ENCODE results near the gene FLOT2.
"Not testable (repeated sequence)": the region's sequence is repeated elsewhere in the genome, so short reads cannot be mapped to it uniquely, and the experiment has no call there.

Gene FLOT2

GRCh38 chr17:28896491-28896883 lies 1.0 kb downstream of the FLOT2 start:
- no peak for DNase-seq
- TF ChIP-seq CTCF (IDR thresholded peaks at IDR 0.05; ENCODE audit: low read depth, low read length, missing control alignments) = no peak
- in situ Hi-C loops (cut with HindIII; ENCODE audit: low pct_ligation_motif_present, low sequenced_read_pairs) = no loop called here
- Histone ChIP-seq H3K36me3 (replicated peaks) (no peaks in the 10 kb centered on the region), H3K27ac (no peak overlapping the region), H3K4me3 (ENCODE audit: low read depth, low read length) (peak overlapping the region; percentile 80), H3K27me3 (replicated peaks) (no peaks in the 10 kb centered on the region)

DNA sequence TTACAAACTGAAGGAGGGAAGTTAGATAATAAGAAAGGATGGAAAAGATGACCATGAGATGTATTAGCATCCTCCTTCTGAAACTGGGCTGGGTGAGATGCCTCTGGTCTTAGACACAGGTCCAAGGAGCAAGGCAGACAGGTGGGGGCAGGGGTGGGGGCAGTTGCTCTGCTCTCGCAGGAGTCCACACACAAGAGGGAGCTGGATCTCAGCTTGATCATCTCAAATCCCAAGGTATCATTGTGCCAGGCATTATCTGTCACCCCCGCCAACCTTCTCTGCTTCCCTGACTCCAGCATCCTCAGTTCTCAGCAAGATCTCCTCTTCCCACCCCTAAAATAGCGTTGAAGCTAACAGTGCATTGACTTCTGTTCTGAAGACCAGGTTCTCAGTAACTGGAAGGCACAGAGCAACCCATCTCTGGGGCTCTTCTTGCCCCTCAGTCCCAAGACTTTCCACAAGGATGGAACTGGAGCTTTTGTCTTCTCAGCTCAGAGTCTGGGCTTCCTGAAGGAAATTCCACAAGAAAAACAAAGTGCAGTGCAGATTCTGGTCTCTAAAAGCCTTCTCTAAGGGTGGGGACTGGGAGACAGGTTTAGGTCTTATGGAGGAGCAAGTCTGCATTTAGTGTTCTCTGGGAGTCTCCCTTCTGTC lies 1.6 kb downstream of the FLOT2 start:
- in situ Hi-C loops (cut with HindIII; ENCODE audit: low pct_ligation_motif_present, low sequenced_read_pairs) = no loop called here
- H3K4me3 ChIP-seq (ENCODE audit: low read depth, low read length) = no peak overlapping the region
- H3K27ac ChIP-seq = no peak overlapping the region
- DNase-seq = no peak
- H3K27me3 ChIP-seq (replicated peaks) = no peaks in the 10 kb centered on the region
- no peaks in the 10 kb centered on the region for H3K36me3 ChIP-seq (replicated peaks)
- no peak for TF ChIP-seq CTCF (IDR thresholded peaks at IDR 0.05; ENCODE audit: low read depth, low read length, missing control alignments)

DNA sequence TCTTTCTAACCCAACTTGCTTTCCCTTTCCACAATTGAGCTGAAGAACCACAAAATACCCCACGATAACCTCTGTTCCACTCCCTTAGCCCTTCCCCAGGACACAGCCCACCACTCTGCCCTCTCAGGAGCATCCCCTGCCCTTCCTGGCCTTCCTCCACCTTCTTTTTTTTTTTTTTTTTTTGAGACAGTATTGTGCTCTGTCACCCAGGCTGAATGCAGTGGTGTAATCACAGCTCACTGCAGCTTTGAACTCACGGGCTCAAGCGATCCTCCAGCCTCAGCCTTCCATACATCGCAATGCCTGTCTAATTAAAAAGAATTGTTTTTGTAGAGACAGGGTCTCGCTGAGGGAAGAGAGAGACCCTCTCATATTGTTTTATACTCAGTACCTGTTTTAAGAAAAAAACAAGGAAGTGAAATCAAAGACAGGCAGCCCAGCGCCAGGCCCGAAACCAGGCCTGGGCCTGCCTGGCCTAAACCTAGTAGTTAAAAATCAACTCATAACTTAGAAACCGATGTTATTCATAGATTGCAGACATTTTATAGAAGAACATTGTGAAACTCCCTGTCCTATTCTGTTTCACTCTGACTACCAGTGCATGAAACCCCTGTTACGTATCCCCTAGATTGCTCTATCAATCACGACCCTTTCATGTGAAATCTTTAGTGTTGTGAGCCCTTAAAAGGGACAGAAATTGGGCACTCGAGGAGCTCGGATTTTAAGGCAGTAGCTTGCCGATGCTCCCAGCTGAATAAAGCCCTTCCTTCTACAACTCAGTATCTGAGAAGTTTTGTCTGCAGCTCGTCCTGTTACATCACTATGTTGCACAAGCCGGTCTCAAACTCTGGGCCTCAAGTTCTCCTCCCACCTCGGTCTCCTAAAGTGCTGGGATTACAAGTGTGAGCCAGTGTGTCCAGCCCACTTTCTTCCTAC lies 4.0 kb downstream of the FLOT2 start:
- H3K27ac ChIP-seq; H3K27me3 ChIP-seq (replicated peaks); H3K36me3 ChIP-seq (replicated peaks); DNase-seq; in situ Hi-C loops (cut with HindIII; ENCODE audit: low pct_ligation_motif_present, low sequenced_read_pairs); H3K4me3 ChIP-seq (ENCODE audit: low read depth, low read length): not testable (repeated sequence)

- no peak overlapping the region for H3K27ac ChIP-seq
- no peak overlapping the region for H3K4me3 ChIP-seq (ENCODE audit: low read depth, low read length)
- DNase-seq = no peak
- no peaks in the 10 kb centered on the region for H3K27me3 ChIP-seq (replicated peaks)
- TF ChIP-seq CTCF (IDR thresholded peaks at IDR 0.05; ENCODE audit: low read depth, low read length, missing control alignments) = no peak
- H3K36me3 ChIP-seq (replicated peaks) = no peaks in the 10 kb centered on the region
- in situ Hi-C loops (cut with HindIII; ENCODE audit: low pct_ligation_motif_present, low sequenced_read_pairs) = no loop called here
These were observed 5.5 kb downstream of the FLOT2 start for GRCh38 chr17:28892024-28892423.

DNA sequence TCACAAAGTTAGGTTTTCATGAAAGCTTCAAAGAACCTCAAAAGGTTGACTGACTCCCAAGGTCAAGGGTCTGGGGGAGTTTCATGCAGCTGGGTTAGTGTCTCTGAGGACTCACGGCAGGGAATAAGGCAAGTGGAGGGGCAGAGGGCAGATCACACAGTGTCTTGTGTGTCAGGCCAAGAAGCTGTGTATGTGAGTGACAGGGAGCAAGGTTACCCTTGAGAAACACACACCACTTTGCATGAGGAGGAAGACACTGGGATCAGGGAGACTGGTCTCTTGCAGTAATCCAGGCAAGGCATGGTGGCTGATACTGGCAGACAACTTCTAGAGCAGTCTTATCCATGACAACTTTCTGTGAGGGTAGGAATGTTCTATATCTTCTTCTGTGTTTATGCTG lies 6.3 kb downstream of the FLOT2 start:
- DNase-seq = no peak
- H3K4me3 ChIP-seq (ENCODE audit: low read depth, low read length) = no peak overlapping the region
- no peaks in the 10 kb centered on the region for H3K27me3 ChIP-seq (replicated peaks)
- TF ChIP-seq CTCF (IDR thresholded peaks at IDR 0.05; ENCODE audit: low read depth, low read length, missing control alignments) = no peak
- no peak overlapping the region for H3K27ac ChIP-seq
- in situ Hi-C loops (cut with HindIII; ENCODE audit: low pct_ligation_motif_present, low sequenced_read_pairs) = no loop called here
- H3K36me3 ChIP-seq (replicated peaks) = no peaks in the 10 kb centered on the region

DNA sequence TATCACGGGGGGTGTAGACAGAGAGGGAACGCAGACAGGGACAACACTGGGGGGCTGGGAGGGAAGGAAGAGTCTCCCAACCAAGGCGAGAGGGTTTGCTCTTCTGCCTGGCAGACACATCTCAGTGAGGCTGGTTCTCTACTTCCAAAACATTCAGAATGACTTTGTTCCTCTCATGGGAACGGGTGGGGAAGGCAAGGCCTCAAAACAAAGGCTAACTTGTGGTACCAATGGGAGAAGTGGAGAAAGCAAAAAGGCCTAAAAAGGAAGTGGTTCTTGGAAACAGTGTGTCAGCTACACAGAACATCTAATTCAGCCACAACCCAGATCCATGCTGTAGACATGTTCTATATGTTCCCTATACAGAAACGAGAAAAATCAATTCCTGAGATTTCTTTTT lies 7.5 kb downstream of the FLOT2 start:
- Histone ChIP-seq H3K4me3 (ENCODE audit: low read depth, low read length) (no peak overlapping the region), H3K27me3 (replicated peaks) (no peaks in the 10 kb centered on the region), H3K27ac (no peak overlapping the region), H3K36me3 (replicated peaks) (peaks cover 2% of the 10 kb centered on the region)
- DNase-seq = no peak
- no peak for TF ChIP-seq CTCF (IDR thresholded peaks at IDR 0.05; ENCODE audit: low read depth, low read length, missing control alignments)
- in situ Hi-C loops (cut with HindIII; ENCODE audit: low pct_ligation_motif_present, low sequenced_read_pairs) = no loop called here
